HepG2 (cell line): ENCODE data around the gene ENTPD1. TPM values are rescaled to one million over a fixed set of nuclear protein-coding genes. Genes with fewer than 3 reads are reported as not detected.
A peak's percentile ranks its signal among the peaks of the same experiment; 100 is the strongest.

Experiments used
- CAMTA2 ChIP-seq: sonication (generic); formaldehyde crosslinking; IDR thresholded peaks from 2 replicates; pipeline ENCODE4 v1.4.0; 2020; ENCODE audit warnings: mild to moderate bottlenecking, missing genetic modification reagents, borderline replicate concordance
- GABPB1 ChIP-seq: IDR thresholded peaks from 2 replicates; pipeline ENCODE4 v1.6.1; 2016; ENCODE audit warnings: mild to moderate bottlenecking, missing genetic modification reagents, moderate library complexity, missing compliant biosample characterization
- GTF2F1 ChIP-seq: fragments of 150-350 bp; IDR thresholded peaks from 2 replicates; pipeline ENCODE4 v1.6.1; 2014; ENCODE audit warnings: low read length
- MTF2 ChIP-seq: sonication (generic); formaldehyde crosslinking; IDR thresholded peaks from 2 replicates; pipeline ENCODE4 v1.5.0; 2020; ENCODE audit warnings: missing genetic modification reagents, borderline replicate concordance
- NCOA5 ChIP-seq: sonication (generic); formaldehyde crosslinking; IDR thresholded peaks from 2 replicates; pipeline ENCODE4 v1.4.0; 2020; ENCODE audit warnings: missing genetic modification reagents
- PITX1 ChIP-seq: sonication (generic); formaldehyde crosslinking; IDR thresholded peaks from 2 replicates; pipeline ENCODE4 v1.5.1; 2020; ENCODE audit warnings: mild to moderate bottlenecking, missing genetic modification reagents
- SSRP1 ChIP-seq: IDR thresholded peaks from 2 replicates; pipeline ENCODE4 v1.6.1; 2016; ENCODE audit warnings: control low read depth
- TARDBP ChIP-seq: sonication (generic); formaldehyde crosslinking; IDR thresholded peaks from 2 replicates; pipeline ENCODE4 v1.8.0; 2022; ENCODE audit warnings: mild to moderate bottlenecking, missing genetic modification reagents
- ZNF251 ChIP-seq: sonication (generic); formaldehyde crosslinking; IDR thresholded peaks from 2 replicates; pipeline ENCODE4 v1.9.0; 2021; ENCODE audit warnings: mild to moderate bottlenecking, missing genetic modification reagents
- ZNF280B ChIP-seq: sonication (generic); formaldehyde crosslinking; IDR thresholded peaks from 2 replicates; pipeline ENCODE4 v1.5.0; 2020; ENCODE audit warnings: missing genetic modification reagents, mild to moderate bottlenecking, borderline replicate concordance
- ZNF564 ChIP-seq: sonication (generic); formaldehyde crosslinking; IDR thresholded peaks from 2 replicates; pipeline ENCODE4 v1.8.1; 2023; ENCODE audit warnings: mild to moderate bottlenecking, missing genetic modification reagents
- polyA plus RNA-seq, 8 experiments: library from polyadenylated mRNA; depleted of rRNA in 3 of 8; stranded (reverse) in 7 of 8; unstranded in 1 of 8; fragments of >200 nt; fragmentation: Illumina TruSeq in 4 of 8; extraction: Trizol in 4 of 8; gene quantifications; 2 replicates each; pipeline versions ENCODE4 v1.2.1 to v1.2.3, GENCODE V29; 2011 to 2016; ENCODE audit warnings: low read depth in 4 of 8, missing spikeins in 1 of 8, mixed read lengths in 1 of 8; ENCODE audit not compliant: insufficient read depth in 1 of 8
- total RNA-seq, 5 experiments: library from RNA; depleted of rRNA; stranded (reverse); fragments of >200 nt; fragmentation: Illumina TruSeq; extraction: Trizol; gene quantifications; 2 replicates each; pipeline ENCODE4 v1.2.3, GENCODE V29; 2016; ENCODE audit warnings: low read depth in 1 of 5
- TF ChIP-seq, protein P1 (sequence below): sonication (generic); formaldehyde crosslinking; IDR thresholded peaks from one replicate; pipeline ENCODE4 v1.5.1; 2020; ENCODE audit warnings: mild to moderate bottlenecking, missing genetic modification reagents; ENCODE audit errors: not compliant biosample characterization
- TF ChIP-seq, protein P2 (sequence below): sonication (generic); formaldehyde crosslinking; conservative IDR thresholded peaks from 2 replicates; pipeline ENCODE4 v1.8.1; 2023; ENCODE audit warnings: missing genetic modification reagents
- TF ChIP-seq, protein P3 (sequence below): sonication (generic); formaldehyde crosslinking; conservative IDR thresholded peaks from 2 replicates; pipeline ENCODE4 v1.4.0; 2020; ENCODE audit warnings: missing genetic modification reagents
- TF ChIP-seq, protein P4 (sequence below): sonication (generic); formaldehyde crosslinking; IDR thresholded peaks from 2 replicates; pipeline ENCODE4 v1.4.0; 2020; ENCODE audit warnings: missing genetic modification reagents

ENTPD1 gene
- total and polyA plus RNA-seq, 2 of the 13 experiments (the other 11 are each of a cell fraction or from before 2014, with no cell fraction given) = 0.07 TPM

- TF ChIP-seq, protein P1, sequence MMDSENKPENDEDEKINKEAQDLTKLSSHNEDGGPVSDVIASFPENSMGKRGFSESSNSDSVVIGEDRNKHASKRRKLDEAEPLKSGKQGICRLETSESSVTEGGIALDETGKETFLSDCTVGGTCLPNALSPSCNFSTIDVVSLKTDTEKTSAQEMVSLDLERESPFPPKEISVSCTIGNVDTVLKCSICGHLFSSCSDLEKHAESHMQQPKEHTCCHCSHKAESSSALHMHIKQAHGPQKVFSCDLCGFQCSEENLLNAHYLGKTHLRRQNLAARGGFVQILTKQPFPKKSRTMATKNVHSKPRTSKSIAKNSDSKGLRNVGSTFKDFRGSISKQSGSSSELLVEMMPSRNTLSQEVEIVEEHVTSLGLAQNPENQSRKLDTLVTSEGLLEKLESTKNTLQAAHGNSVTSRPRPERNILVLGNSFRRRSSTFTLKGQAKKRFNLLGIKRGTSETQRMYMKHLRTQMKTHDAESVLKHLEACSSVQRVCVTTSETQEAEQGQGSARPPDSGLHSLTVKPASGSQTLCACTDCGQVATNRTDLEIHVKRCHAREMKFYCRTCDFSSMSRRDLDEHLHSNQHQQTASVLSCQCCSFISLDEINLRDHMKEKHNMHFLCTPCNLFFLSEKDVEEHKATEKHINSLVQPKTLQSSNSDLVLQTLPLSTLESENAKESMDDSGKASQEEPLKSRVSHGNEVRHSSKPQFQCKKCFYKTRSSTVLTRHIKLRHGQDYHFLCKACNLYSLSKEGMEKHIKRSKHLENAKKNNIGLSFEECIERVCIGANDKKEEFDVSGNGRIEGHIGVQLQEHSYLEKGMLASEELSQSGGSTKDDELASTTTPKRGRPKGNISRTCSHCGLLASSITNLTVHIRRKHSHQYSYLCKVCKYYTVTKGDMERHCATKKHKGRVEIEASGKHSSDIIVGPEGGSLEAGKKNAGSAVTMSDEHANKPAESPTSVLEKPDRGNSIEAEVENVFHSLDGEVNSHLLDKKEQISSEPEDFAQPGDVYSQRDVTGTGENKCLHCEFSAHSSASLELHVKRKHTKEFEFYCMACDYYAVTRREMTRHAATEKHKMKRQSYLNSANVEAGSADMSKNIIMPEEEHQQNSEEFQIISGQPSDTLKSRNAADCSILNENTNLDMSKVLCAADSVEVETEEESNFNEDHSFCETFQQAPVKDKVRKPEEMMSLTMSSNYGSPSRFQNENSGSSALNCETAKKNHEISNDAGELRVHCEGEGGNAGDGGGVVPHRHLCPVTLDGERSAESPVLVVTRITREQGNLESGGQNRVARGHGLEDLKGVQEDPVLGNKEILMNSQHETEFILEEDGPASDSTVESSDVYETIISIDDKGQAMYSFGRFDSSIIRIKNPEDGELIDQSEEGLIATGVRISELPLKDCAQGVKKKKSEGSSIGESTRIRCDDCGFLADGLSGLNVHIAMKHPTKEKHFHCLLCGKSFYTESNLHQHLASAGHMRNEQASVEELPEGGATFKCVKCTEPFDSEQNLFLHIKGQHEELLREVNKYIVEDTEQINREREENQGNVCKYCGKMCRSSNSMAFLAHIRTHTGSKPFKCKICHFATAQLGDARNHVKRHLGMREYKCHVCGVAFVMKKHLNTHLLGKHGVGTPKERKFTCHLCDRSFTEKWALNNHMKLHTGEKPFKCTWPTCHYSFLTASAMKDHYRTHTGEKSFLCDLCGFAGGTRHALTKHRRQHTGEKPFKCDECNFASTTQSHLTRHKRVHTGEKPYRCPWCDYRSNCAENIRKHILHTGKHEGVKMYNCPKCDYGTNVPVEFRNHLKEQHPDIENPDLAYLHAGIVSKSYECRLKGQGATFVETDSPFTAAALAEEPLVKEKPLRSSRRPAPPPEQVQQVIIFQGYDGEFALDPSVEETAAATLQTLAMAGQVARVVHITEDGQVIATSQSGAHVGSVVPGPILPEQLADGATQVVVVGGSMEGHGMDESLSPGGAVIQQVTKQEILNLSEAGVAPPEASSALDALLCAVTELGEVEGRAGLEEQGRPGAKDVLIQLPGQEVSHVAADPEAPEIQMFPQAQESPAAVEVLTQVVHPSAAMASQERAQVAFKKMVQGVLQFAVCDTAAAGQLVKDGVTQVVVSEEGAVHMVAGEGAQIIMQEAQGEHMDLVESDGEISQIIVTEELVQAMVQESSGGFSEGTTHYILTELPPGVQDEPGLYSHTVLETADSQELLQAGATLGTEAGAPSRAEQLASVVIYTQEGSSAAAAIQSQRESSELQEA (CRISPR knock-in tag) = no peak
- TF ChIP-seq GTF2F1 = no peak
- no peak for TF ChIP-seq ZNF564
- no peak for TF ChIP-seq NCOA5
- 0 out of 2 replicates have a peak, but pooled peaks have one; percentile 24 for TF ChIP-seq PITX1 (CRISPR knock-in tag)
- TF ChIP-seq TARDBP = no peak
- TF ChIP-seq SSRP1 (CRISPR knock-in tag) = no peak
- TF ChIP-seq ZNF280B = no peak
- TF ChIP-seq, protein P2, sequence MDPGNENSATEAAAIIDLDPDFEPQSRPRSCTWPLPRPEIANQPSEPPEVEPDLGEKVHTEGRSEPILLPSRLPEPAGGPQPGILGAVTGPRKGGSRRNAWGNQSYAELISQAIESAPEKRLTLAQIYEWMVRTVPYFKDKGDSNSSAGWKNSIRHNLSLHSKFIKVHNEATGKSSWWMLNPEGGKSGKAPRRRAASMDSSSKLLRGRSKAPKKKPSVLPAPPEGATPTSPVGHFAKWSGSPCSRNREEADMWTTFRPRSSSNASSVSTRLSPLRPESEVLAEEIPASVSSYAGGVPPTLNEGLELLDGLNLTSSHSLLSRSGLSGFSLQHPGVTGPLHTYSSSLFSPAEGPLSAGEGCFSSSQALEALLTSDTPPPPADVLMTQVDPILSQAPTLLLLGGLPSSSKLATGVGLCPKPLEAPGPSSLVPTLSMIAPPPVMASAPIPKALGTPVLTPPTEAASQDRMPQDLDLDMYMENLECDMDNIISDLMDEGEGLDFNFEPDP = no peak
- no peak for TF ChIP-seq MTF2 (CRISPR knock-in tag)
- TF ChIP-seq, protein P3, sequence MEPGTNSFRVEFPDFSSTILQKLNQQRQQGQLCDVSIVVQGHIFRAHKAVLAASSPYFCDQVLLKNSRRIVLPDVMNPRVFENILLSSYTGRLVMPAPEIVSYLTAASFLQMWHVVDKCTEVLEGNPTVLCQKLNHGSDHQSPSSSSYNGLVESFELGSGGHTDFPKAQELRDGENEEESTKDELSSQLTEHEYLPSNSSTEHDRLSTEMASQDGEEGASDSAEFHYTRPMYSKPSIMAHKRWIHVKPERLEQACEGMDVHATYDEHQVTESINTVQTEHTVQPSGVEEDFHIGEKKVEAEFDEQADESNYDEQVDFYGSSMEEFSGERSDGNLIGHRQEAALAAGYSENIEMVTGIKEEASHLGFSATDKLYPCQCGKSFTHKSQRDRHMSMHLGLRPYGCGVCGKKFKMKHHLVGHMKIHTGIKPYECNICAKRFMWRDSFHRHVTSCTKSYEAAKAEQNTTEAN (CRISPR knock-in tag) = no peak
- no peak for TF ChIP-seq CAMTA2 (CRISPR knock-in tag)
- TF ChIP-seq, protein P4, sequence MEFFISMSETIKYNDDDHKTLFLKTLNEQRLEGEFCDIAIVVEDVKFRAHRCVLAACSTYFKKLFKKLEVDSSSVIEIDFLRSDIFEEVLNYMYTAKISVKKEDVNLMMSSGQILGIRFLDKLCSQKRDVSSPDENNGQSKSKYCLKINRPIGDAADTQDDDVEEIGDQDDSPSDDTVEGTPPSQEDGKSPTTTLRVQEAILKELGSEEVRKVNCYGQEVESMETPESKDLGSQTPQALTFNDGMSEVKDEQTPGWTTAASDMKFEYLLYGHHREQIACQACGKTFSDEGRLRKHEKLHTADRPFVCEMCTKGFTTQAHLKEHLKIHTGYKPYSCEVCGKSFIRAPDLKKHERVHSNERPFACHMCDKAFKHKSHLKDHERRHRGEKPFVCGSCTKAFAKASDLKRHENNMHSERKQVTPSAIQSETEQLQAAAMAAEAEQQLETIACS (CRISPR knock-in tag) = no peak
- TF ChIP-seq GABPB1 (CRISPR knock-in tag) = no peak
- no peak for TF ChIP-seq ZNF251
These were observed 110.0 kb downstream of the ENTPD1 start (continued) for GRCh38 chr10:95865814-95866466.
